GM18868 (cell line): ENCODE data around the gene ZNF333.
A peak's percentile ranks its signal among the peaks of the same experiment; 100 is the strongest.

Experiments
- ATAC-seq: cut with Tn5 transposase; IDR thresholded peaks from one replicate; pipeline ENCODE4 v1.9.1; 2021; ENCODE audit warnings: mild to moderate bottlenecking, moderate library complexity; ENCODE audit not compliant: unreplicated experiment

ZNF333 gene

DNA sequence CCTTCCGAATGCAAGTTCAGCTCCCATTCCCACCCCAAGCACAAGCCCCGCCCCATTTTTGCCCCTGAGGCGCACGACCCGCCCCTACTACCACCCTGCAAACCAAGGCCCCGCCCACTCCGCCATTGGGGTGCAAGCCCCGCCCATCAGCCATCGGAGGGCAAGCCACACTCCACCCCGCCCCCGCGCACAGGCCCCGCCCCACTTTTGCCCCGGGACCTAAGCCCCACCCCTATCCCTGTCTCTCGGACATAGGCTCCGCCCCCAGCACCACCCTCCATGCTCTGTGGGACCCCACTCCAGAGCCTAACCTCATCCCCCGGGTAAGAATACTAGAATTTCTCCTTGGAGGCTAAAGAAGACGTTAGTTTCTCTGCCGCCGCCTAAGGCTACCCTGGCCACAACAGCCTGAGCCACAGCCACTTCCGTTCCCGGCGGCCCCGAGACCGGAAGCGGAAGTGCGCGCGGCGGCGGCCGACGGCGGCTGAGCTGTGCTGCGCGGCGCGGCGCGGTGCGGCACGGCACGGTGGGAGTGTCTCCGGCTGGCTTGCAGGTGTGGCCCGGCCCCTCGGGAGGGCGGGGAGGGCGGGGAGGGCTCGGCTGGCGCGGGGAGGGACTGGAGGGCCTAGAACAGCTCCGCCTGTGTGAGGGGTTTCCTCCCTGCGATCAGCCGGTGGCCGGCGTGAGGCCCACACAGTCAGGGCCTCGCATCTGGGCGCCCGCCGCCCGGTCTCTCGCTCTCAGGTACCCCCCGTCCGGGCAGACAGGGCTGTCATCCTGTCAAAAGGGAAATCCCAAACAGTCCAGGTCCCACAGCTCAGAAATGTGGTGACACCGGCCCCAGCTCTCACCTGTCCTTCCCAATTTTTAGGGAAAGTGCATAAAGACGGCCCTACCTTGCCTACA lies at the start of gene ZNF333:
TSS of gene ZNF333 (plus strand) at position 451 of the 906 bp plus-strand sequence. CDS start 3,444 bp downstream, outside the sequence.
- peak; percentile 90 for ATAC-seq

DNA sequence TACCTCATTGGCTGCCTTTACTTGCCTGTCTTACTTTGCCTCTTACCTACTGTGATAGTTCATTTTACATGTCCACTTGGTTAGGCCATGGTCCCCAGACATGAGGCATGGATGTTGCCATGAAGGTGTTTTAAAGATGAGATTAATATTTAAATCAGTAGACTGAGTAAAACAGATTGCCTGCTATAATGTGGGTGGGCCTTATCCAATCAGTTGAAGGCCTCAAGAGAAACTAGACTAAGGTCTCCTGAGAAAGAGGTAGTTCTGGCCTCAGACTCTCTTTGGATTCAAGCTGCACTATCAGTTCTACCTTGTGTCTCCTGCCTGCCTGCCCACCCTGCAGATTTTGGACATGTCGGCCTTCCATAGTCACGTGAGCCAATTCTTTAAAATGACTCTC lies 41.3 kb upstream of the ZNF333 start:
- ATAC-seq = no peak

DNA sequence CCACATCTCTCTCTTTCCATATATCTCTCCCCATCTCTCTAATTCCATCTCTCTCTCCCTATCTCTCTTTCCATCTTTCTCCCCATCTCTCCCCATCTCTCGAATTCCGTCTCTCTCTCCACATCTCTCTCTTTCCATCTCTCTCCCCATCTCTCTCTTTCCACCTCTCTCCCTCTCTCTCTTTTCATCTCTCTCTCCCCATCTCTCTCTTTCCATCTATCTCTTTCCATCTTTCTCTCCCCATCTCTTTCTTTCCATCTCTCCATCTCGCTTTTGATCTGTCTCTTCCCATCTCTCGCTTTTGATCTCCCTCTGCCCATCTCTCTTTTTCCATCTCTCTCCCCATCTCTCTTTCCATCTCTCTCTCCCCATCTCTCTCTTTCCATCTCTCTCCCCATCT lies 40.8 kb upstream of the ZNF333 start:
- ATAC-seq = no peak

DNA sequence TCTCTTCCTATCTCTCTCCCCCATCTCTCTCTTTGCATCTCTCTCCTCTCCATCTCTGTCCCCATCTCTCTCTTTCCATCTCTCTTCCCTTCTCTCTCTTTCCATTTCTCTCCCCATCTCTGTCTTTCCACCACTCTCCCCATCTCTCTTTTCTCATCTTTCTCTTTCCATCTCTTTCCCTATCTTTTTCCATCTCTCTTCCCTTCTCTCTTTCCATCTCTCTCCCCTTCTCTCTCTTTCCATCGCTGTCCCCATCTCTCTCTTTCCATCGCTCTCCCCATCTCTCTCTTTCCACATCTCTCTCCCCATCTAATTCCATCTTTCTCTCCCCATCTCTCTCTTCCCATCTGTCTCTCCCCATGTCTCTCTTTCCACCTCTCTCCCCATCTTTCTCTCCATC lies 39.7 kb upstream of the ZNF333 start:
- no peak for ATAC-seq

DNA sequence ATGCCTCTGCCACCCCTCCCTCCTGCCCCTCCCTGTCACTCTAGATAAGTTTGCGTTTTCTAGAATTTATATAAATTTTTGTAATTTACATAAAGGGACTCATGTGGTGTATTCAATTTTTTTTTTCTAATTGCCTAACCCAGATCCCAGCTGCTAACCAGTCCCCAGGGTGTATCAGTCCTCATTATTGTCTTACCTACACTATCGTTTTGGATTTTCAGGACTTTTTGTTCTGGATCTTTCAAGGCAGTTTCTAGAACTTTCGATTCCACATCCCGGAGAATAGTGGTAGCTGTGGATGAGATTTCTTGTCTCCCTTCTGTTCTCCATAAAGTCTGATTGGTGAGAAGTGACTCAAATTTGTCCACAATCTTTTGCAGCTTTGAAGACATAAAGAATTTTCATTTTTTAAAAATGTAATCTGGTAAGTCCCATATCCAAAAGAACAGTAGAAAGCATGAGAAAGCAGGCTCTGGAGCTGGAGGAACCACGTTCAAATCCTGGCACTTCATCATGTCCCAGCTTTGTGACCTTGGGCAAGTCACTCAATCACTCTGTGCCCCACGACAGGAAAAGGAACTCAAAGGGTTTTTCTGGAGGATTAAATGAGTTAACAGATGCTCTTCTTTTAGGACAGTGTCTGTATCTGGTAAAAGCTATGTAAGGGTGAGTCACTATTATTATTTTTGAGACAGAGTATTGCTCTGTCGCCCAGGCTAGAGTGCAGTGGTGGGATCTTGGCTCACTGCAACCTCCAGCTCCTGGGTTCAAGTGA lies 34.9 kb upstream of the ZNF333 start:
- ATAC-seq = no peak

DNA sequence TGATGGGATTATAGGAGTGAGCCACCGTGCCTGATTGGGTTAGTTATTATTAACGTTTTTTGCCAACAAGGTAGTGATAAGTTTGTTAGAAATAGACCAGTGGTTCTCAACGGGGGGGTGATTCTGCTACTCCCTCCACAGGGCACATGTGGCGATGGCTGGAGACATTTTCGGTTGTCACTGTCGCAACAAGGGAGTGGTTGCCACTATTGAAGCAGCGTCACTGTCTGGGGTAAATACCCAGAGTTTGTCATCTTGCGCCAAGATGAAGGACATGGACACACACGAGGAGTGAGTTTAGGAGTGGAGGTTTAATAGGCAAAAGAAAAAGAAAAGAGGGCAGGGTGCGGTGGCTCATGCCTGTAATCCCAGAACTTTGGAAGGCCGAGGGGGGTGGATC lies 34.1 kb upstream of the ZNF333 start:
- ATAC-seq = no peak

DNA sequence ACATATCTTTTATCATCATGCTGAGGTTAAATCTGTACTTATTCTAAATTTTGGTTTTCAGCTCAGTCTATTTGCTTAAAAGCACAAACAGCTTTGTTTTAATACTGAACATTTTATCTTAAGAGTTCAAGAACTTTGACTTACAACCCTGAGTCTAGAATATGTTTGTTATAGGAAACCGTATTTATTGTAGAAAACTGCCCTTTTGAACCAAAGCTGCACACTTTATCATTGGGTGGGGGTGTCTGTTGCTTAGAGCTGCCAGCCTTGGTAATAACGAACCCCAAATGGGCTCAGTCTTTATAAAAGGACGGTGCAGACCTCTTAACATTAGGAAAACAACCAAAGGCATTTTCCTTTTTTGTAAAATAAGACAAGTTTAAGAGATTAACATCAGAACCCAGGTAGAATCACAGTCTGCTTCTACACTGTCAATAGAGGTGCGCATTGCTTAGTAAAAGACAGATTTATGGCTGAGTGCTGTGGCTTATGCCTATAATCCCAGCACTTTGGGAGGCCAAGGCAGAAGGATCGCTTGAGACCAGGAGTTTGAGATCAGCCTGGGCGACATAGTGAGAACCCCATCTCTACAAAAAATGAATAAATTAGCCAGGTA lies 29.9 kb upstream of the ZNF333 start:
- no peak for ATAC-seq

DNA sequence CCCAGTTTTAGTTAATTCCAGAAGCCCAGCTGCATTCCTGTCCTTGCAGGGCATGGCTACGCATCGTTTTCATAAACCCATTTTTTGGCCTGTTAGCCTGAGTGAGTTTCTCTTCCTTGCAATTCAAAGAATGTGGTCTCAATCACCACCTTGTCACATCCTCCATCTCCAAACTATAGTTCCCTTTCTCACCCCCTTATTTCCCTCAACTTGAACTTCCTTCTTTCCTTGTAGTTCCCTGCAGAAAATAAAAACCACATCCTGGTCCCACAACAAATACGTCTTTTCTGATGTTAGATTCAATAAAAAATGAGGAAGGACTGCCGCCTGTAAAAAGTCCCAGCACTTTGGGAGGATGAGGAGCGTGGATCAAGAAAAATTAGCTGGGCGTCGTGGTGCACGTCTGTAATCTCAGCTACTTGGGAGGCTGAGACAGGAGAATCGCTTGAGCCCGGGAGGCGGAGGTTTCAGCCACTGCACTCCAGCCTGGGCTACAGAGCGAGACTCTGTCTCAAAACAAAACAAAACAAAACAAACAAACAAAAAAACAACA lies 28.4 kb upstream of the ZNF333 start:
- no peak for ATAC-seq

DNA sequence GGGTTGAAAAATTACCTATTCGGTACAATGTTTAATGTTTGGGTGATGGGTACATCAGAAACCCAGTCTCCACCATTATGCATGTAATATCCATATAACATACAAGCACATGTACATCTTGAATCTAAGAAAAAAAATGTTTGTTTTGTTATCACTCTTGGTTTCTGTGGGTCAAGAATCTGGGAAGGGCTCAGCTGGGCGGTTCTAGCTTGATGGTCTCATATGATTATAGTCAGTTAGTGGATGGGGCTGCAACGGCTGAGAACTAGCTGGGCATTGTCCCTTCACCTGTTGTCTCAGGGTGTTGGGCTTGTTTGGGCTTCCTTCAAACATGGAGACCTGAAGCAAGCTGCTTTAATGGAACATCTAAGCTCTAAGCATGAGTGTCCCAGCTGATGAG lies 19.9 kb upstream of the ZNF333 start:
- no peak for ATAC-seq

DNA sequence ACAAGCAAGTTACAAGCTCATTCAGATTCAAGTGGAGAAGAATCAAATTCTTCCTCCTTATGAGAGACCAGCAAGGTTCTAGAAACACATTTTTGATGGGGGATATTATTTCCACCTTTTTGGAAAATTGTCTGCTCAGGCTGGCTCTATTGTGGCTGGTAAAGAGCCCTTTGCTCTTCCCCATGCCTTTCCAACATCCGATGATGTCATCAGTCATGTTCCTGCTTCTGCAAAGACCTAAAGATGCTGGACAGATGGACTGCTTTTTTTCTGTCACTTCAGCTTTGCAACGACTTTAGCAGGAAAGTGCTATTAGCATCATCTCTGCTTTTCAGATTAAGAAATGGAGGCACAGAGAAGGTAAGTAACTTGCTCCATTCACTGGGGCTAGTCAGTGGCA lies 19.4 kb upstream of the ZNF333 start:
- no peak for ATAC-seq

DNA sequence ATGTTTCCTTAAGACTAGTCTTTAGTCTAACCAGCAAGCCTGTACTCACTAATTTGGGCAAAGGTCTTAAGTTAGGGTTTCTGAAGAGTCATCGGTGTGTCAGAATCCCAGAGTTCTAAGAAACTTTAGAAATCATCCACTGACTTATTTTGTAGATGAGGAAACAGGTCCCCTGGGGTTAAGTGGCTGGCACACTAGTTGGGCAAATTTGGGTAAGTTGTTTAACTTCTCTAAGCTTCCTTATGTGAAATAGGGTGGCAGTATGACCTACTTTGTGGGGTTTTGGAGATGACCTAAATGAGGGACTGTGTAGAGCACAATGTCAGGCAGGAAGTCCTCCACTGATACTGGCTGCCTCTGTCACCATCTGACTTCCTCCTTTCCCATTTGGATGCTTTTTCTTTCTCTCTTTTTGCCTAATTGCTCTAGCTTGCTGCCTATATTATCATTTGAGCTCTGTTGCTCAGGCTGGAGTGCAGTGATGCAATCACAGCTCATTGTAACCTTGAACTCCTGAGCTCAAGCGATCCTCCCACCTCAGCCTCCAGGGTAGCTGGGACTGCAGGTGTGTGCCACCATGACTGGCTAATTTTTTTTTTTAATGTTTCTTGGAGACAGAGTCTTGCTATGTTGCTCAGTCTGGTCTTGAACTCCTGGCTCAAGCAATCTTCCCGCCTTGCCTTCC lies 17.5 kb upstream of the ZNF333 start:
- no peak for ATAC-seq

DNA sequence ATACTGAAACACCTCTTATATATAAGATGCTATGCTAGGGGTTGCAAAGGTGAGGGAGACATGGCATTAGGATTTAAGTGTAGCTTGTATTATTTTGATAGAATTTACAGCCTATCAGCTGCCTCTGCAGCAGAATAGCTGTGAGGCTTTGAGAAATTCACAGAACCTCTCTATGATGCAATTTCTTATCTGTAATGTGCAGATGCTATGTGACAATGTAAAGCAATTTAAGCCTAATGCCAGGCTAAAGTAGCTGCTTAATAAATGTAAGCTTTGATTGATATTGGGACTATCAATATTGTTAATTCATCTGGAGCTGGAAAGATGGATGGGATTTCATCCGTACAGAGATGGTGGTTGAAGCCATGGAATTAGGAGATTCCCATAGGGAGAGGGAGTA lies 16.8 kb upstream of the ZNF333 start:
- no peak for ATAC-seq

DNA sequence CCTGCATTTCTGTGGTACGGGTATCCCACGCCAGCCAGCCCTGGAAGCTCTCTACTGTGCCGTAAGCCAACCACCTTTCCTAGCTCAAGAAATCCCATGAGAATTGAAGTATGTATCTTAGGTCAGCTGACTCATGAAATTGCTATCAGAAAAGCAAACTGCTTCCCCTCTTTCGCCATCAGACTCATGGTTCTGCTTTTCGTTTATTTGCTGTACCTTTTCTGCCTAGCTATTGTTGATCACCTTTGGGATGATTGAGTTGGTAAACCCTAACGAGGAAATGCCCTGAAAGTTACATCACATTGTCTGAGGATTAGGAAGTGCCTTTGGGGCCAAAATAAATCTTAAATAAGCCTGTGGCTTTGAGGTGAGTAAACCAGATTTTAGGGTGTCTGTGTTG lies 15.1 kb upstream of the ZNF333 start, which contains the start of gene ADGRE3:
TSS of gene ADGRE3 (minus strand) at position 81 of the 400 bp plus-strand sequence. CDS start at position 7, 74 bp downstream.
- ATAC-seq = no peak

DNA sequence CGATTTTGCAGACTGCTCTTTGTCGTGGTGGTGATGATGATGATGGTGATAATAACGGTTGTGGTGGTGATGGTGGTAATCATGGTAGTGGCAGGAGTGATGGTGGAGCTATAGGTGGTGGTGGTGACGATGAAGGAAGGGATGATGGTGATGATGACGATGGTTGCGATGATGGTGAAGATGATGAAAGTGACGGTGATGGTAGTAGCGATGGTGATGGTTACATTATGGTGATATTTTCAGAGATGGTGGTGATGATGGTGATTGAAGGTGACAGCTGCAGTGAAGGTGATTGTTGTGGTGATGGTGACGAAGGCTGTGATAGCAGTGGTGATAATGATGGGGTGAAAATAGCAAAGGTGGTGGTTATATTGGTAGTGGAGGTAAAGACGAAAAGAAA lies 13.1 kb upstream of the ZNF333 start:
- no peak for ATAC-seq

DNA sequence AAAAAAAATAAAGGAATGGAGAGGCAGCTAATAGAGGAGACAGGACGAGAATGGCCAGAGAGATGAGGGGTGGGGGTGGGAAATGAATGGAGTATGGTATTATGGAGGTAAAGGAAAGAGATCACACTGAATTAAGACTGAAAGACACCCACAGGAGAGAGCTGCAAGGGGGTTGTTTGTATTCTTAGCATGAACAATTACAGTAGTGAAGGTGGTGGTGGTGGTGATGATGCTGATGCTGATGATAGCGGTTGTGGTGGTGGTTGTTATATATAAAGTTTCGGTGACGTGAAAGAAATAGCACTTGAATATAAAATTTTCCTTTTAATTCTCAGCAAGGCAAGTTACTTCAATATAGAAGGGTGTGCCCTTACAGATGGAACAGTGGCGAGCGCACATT lies 12.4 kb upstream of the ZNF333 start:
- no peak for ATAC-seq

DNA sequence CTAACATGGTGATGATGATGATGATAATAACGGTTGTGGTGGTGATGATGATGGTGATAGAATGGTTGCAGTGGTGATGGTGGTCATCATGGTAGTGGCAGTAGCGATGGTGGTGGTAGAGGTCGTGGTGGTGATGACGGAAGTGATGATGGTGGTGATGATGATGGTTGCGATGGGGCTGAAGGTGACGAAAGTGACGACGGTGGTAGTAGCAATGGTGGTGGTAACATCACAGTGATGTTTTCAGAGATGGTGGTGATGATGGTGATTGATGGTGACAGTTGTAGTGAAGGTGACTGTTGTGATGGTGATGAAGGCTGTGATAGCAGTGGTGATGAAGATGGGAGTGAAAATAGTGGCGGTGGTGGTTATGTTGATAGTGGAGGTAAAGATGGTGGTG lies 11.6 kb upstream of the ZNF333 start:
- no peak for ATAC-seq

DNA sequence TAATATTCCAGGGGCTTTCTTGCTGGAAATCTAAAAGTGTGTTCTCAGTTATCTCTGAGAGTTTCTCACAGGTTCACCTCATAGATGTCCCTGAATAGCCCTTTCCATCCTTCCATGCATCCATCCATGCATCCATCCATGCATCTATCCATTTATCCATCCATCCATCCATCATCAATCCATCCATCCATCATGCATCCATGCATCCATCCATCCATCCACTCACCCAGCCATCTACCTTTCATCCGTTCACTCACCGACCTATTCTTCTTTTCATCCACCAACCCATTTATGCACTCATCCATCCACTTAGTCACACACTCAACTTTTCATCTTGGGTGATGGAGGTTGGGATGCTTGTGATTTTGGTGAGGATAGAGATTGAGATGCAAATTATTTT lies 7.8 kb upstream of the ZNF333 start:
- ATAC-seq = no peak

DNA sequence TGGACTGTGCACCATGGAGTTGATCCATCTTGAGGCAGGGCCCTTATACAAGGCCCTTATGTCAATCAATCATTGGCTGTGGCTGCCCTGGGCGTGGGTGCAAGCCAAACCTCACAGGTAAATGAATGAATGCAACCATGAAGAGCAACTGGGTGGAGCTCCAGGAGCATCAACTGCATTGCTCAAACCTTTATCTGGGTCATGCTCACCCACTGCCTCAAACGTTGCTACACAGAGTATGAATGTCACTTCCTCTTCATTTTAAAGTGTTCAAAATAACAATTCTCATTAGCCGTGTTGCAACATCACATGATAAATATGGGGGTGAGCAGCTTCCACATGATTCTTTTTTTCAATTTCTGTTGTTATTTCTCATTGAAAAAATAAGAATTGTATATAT lies 6.4 kb upstream of the ZNF333 start:
- ATAC-seq = no peak

DNA sequence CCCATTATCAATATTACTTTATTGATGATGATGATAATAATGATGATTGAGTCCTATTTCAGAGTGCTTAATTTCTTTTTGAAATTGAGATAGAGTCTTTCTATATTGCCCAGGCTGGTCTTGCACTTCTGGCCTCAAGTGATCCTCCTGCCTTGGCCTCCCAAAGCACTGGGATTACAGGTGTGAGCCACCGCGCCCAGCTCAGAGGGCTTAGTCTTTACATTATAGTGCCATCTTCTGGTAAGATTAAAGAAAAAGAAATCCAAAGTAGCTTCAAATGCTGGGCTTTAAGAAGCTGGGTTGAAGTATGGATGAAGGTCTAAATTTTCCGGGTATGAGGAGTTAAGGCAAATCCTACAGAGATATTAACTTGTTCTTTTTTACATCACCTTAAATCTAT lies 3.4 kb upstream of the ZNF333 start:
- no peak for ATAC-seq

DNA sequence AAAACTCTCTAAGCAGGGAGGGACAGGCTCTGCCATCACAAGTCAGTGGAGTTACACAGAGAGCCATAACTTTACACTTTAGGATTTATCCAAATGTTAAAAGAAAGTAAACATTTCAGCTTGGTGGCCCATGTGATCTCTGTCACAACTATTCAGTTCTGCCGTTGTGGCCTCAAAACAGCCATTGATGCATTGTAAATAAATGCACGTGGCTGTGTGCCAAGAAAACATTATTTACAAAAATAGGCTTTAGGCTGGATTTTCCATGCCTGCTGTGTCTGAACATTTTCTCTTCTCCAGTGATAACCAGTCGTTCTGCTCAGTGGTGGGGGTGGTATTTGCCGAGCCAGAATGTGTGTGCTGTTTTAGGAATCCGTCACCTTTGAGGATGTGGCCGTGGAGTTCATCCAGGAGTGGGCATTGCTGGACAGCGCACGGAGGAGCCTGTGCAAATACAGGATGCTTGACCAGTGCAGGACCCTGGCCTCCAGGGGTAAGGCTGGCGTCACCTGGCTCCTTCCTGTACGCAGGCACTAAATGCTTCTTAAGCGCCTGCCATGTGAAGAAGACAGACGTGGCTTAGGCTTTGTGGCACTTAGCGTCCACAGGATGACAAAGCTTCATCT lies 4.9 kb downstream of the ZNF333 start:
- no peak for ATAC-seq
